Panc1 (cell line): ENCODE data around the gene ZNF892. TPM values are rescaled to one million over a fixed set of nuclear protein-coding genes. Genes with fewer than 3 reads are reported as not detected.
A peak's percentile ranks its signal among the peaks of the same experiment; 100 is the strongest.

ENCODE experiments used
- ATAC-seq: fragments of 200-7000 bp; cut with Tn5 transposase; 2 replicates; pipeline ENCODE4 v1.9.1; 2020; ENCODE audit warnings: mild to moderate bottlenecking, moderate library complexity
- Bru-seq: library from RNA; stranded (reverse); fragments of 400-500 nt; gene quantifications from one replicate; lab custom pipeline; 2021; lab: Mats Ljungman, UMichigan
- BruChase-seq, 2 experiments: library from RNA; stranded (reverse); fragments of 400-500 nt; gene quantifications; one replicate each; lab custom pipeline; 2021; lab: Mats Ljungman, UMichigan
- BruUV-seq: library from RNA; stranded (reverse); fragments of 400-500 nt; replicated peaks from 2 replicates; lab custom pipeline; 2021; lab: Mats Ljungman, UMichigan
- CTCF ChIA-PET: fragments of 300-600 bp; sonication (Branson Sonifier 250); formaldehyde crosslinking; loops from one replicate; lab custom pipeline; 2022; ENCODE audit warnings: antibody characterized with exemption; lab: Charles Lee
- POLR2A ChIA-PET: fragments of 300-600 bp; sonication (Branson Sonifier 250); formaldehyde crosslinking; loops from one replicate; lab custom pipeline; 2022; ENCODE audit warnings: antibody characterized with exemption; lab: Charles Lee
- DNase-seq: peaks from one replicate; pipeline ENCODE4 v3.0.0-alpha.2; 2010; ENCODE audit warnings: low read depth, low spot score
- H3K27ac ChIP-seq: 2 replicates; pipeline ENCODE4 v1.5.1; 2011; ENCODE audit warnings: mild to moderate bottlenecking, low read length, inconsistent platforms
- H3K27me3 ChIP-seq: fragments of 200-500 bp; sonication (Bioruptor generic); 2 replicates; pipeline ENCODE4 v1.6.0; 2014; ENCODE audit warnings: low read length, inconsistent platforms; ENCODE audit not compliant: control insufficient read depth, insufficient read depth
- H3K36me3 ChIP-seq: fragments of 200-500 bp; sonication (Bioruptor generic); 2 replicates; pipeline ENCODE4 v1.5.1; 2014; ENCODE audit warnings: inconsistent platforms, mild to moderate bottlenecking, low read length, moderate library complexity; ENCODE audit not compliant: control insufficient read depth, insufficient read depth
- H3K4me1 ChIP-seq: 2 replicates; pipeline ENCODE4 v1.5.1; 2011; ENCODE audit warnings: inconsistent platforms, mild to moderate bottlenecking, low read length, moderate library complexity; ENCODE audit not compliant: control insufficient read depth, insufficient read depth
- H3K4me3 ChIP-seq, 2 experiments: 2 replicates each; pipeline ENCODE4 v1.5.1; 2011 to 2012; ENCODE audit warnings: low read depth in 2 of 2, low read length in 2 of 2, mild to moderate bottlenecking in 2 of 2, inconsistent platforms in 1 of 2, moderate library complexity in 1 of 2
- H3K9me3 ChIP-seq: fragments of 200-500 bp; sonication (Bioruptor generic); 2 replicates; pipeline ENCODE4 v1.5.1; 2014; ENCODE audit warnings: low read depth, mild to moderate bottlenecking, inconsistent platforms, low read length, moderate library complexity; ENCODE audit not compliant: control insufficient read depth, insufficient read depth
- POLR2AphosphoS5 ChIP-seq: IDR thresholded peaks from 2 replicates; pipeline ENCODE4 v1.6.1; 2012; ENCODE audit warnings: mild to moderate bottlenecking, low read depth, low read length, moderate library complexity
- SIN3A ChIP-seq: IDR thresholded peaks from 2 replicates; pipeline ENCODE4 v1.6.1; 2012; ENCODE audit warnings: low read depth, mild to moderate bottlenecking, low read length, moderate library complexity, borderline replicate concordance; ENCODE audit not compliant: insufficient read depth
- TCF7L2 ChIP-seq: IDR thresholded peaks from 2 replicates; pipeline ENCODE4 v1.6.1; 2011; ENCODE audit warnings: mild to moderate bottlenecking, low read depth, low read length, inconsistent platforms
- in situ Hi-C: cut with HindIII; loops from 2 replicates; pipeline ENCODE4 v1.10.0; 2016; ENCODE audit warnings: low sequenced_read_pairs, low pct_unique_long_range_greater_than_20kb
- intact Hi-C: fragments of 100-400 bp; cut with micrococcal nuclease; formaldehyde crosslinking; loops from one replicate; pipeline ENCODE4 v1.10.0; 2022; ENCODE audit not compliant: unreplicated experiment
- long read RNA-seq: library from polyadenylated mRNA; unstranded; transcript quantifications from one replicate; pipeline ENCODE4 v2.0.0, GENCODE V29; 2021; ENCODE audit not compliant: unreplicated experiment
- polyA plus RNA-seq: library from polyadenylated mRNA; unstranded; fragments of >200 nt; gene quantifications from one replicate; pipeline ENCODE4 v1.2.1, GENCODE V29; 2012; ENCODE audit warnings: missing spikeins; ENCODE audit not compliant: insufficient read length
- total RNA-seq: library from RNA; stranded (reverse); gene quantifications from one replicate; pipeline ENCODE4 v1.2.1, GENCODE V29; 2021; ENCODE audit not compliant: unreplicated experiment
- TF ChIP-seq, protein P1 (sequence below): fragments of 450-650 bp; IDR thresholded peaks from 2 replicates; pipeline ENCODE4 v1.5.1; 2017; ENCODE audit warnings: mild to moderate bottlenecking
- TF ChIP-seq, protein P2 (sequence below), 2 experiments: IDR thresholded peaks; 2 replicates each; pipeline ENCODE4 v1.6.1; 2011 to 2012; ENCODE audit warnings: low read depth in 2 of 2, control low read depth in 1 of 2, low read length in 1 of 2, mild to moderate bottlenecking in 1 of 2, moderate library complexity in 1 of 2; ENCODE audit not compliant: insufficient read depth in 1 of 2

The ZNF892 gene
- total RNA-seq (8.1 TPM), Bru-seq, nascent RNA (percentile 62 among the genes with signal in this experiment), BruChase-seq, experiment 1, labeled RNA remaining after a 2-hour chase (percentile 83 among the genes with signal in this experiment), BruChase-seq, experiment 2, labeled RNA remaining after a 6-hour chase (percentile 79 among the genes with signal in this experiment)
- 2.6 TPM for polyA plus RNA-seq
- long read RNA-seq, partial matches to known transcripts = 0 of 5 reads
- long read RNA-seq, other reads (novel, unspliced or antisense) = 4 of 5 reads

DNA sequence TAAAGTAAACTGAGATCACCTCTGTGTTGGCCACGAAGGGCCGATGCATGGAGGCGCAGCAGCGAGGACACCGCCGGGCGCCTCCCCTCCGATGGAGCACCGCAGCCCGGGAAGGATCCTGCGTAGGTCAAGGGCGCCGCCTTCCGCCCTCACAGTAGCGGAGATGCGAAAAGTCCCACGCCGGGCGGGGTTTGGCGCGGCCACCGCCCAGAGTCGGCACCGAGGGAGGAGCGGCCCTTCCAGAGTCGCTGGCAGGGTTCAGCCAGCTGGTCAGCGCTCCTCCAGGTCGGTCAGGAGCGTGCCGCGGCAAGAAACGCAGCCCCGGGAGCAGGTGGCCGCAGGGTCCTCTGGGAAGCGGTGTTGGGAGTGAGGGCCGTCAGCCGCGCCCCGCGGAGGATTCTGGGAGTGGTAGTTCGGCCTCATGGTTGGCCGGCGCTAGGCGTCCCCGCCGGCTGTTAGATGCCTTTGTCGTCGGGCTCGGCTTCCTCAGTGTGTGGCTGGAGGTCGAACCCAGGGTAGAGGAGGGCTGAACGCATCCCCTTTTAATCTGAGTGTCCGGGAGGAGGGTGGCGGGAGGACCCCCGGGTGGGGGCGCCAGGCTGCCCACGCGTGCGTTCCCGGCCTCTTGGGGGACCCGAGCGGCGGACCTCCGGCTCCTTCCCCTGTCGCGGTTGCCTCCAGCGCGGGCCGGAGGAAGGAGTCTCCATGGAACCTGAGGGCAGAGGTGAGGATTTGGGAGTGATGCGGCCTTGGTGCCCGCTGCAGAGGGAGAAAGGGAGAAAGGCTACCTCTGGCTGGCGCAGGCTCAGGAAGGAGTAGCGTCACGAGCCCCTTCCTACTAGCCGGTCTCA, at the start of gene ZNF892:
Gene ZNF892 (plus strand): TSS at position 411 of the 851 bp plus-strand sequence. CDS start 295 bp downstream, at position 706.
- no TSS peak for BruUV-seq
- CTCF ChIA-PET = no interaction called here

DNA sequence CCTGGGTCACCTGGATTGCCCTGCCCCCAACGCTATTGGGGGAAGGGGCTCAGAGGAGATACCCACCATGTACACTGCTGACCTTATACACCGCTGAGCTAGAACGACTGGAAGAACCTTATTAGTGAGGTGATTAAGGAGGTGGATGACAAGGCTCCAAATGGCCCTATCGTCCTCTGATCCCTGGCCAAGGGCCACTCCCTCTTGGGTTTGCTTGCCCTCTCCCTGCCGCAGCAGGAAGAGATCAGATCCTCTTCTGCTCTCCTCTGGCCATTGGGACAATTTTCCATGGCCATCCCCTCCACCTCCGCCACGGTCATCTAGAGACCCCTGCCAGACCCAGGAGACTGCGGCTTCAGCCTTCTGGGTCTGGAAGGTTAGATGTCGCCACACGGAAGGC, 48.9 kb upstream of the ZNF892 start:
- in situ Hi-C loops = no loop called here
- no peak for ATAC-seq
- CTCF ChIA-PET = no interaction called here

More for the DNA sequence above, at the start of gene ZNF892:
- POLR2A ChIA-PET = no interaction called here
- H3K36me3 ChIP-seq = peaks cover 2% of the 10 kb centered on the region; the same call in 1 of the 2 replicates
- peak within 1 kb of the TSS; percentile 61 to 71 for H3K4me3 ChIP-seq
- H3K9me3 ChIP-seq = peaks cover 43% of the 10 kb centered on the region
- ATAC-seq = peak; percentile 99
- TF ChIP-seq POLR2AphosphoS5 = peak; percentile 66
- TF ChIP-seq, protein P1, sequence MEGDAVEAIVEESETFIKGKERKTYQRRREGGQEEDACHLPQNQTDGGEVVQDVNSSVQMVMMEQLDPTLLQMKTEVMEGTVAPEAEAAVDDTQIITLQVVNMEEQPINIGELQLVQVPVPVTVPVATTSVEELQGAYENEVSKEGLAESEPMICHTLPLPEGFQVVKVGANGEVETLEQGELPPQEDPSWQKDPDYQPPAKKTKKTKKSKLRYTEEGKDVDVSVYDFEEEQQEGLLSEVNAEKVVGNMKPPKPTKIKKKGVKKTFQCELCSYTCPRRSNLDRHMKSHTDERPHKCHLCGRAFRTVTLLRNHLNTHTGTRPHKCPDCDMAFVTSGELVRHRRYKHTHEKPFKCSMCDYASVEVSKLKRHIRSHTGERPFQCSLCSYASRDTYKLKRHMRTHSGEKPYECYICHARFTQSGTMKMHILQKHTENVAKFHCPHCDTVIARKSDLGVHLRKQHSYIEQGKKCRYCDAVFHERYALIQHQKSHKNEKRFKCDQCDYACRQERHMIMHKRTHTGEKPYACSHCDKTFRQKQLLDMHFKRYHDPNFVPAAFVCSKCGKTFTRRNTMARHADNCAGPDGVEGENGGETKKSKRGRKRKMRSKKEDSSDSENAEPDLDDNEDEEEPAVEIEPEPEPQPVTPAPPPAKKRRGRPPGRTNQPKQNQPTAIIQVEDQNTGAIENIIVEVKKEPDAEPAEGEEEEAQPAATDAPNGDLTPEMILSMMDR = peak; percentile 85
- peak; percentile 60; the same call in 1 of the 2 replicates for TF ChIP-seq SIN3A
- TF ChIP-seq, protein P2, sequence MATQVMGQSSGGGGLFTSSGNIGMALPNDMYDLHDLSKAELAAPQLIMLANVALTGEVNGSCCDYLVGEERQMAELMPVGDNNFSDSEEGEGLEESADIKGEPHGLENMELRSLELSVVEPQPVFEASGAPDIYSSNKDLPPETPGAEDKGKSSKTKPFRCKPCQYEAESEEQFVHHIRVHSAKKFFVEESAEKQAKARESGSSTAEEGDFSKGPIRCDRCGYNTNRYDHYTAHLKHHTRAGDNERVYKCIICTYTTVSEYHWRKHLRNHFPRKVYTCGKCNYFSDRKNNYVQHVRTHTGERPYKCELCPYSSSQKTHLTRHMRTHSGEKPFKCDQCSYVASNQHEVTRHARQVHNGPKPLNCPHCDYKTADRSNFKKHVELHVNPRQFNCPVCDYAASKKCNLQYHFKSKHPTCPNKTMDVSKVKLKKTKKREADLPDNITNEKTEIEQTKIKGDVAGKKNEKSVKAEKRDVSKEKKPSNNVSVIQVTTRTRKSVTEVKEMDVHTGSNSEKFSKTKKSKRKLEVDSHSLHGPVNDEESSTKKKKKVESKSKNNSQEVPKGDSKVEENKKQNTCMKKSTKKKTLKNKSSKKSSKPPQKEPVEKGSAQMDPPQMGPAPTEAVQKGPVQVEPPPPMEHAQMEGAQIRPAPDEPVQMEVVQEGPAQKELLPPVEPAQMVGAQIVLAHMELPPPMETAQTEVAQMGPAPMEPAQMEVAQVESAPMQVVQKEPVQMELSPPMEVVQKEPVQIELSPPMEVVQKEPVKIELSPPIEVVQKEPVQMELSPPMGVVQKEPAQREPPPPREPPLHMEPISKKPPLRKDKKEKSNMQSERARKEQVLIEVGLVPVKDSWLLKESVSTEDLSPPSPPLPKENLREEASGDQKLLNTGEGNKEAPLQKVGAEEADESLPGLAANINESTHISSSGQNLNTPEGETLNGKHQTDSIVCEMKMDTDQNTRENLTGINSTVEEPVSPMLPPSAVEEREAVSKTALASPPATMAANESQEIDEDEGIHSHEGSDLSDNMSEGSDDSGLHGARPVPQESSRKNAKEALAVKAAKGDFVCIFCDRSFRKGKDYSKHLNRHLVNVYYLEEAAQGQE (IDR thresholded peaks at IDR 0.05; ENCODE audit: insufficient read depth in 1 of 2, low read depth in 2 of 2, low read length in 1 of 2) = 0 out of 4 replicates have a peak, but pooled peaks of 1 of the 2 experiments have one; percentile 62
- peak; percentile 39; the same call in 1 of the 2 replicates for TF ChIP-seq TCF7L2
- H3K4me1 ChIP-seq = peaks cover 4% of the 10 kb centered on the region; the same call in 1 of the 2 replicates
- peak within 1 kb of the TSS; percentile 83 for H3K27ac ChIP-seq
- peak; percentile 61 for DNase-seq
- intact Hi-C loops = no loop called here
- in situ Hi-C loops = no loop called here
- H3K27me3 ChIP-seq = no peaks in the 10 kb centered on the region

More for the DNA sequence above, 48.9 kb upstream of the ZNF892 start:
- POLR2A ChIA-PET = no interaction called here
- TF ChIP-seq POLR2AphosphoS5 (no peak), SIN3A (no peak), TCF7L2 (no peak)
- TF ChIP-seq, protein P2 (IDR thresholded peaks at IDR 0.05; ENCODE audit: insufficient read depth in 1 of 2, low read depth in 2 of 2, low read length in 1 of 2) = no peak
- TF ChIP-seq, protein P1 = no peak
- H3K4me1 ChIP-seq = peaks cover 8% of the 10 kb centered on the region; the same call in 1 of the 2 replicates
- H3K27me3 ChIP-seq = no peaks in the 10 kb centered on the region
- intact Hi-C loops = no loop called here
- no TSS peak for BruUV-seq
- peak overlapping the region; percentile 84 for H3K27ac ChIP-seq
- H3K9me3 ChIP-seq = peaks cover 48% of the 10 kb centered on the region
- H3K4me3 ChIP-seq = peak overlapping the region; percentile 68 to 74
- no peaks in the 10 kb centered on the region; the same call in none of the 2 replicates for H3K36me3 ChIP-seq
- DNase-seq = no peak
